OCI-LY3 (cell line): ENCODE measurements around the gene GALNT2.

Experiments
- EZH2phosphoT487 ChIP-seq: fragments of 200-600 bp; shearing (Covaris generic); IDR thresholded peaks from 2 replicates; pipeline ENCODE4 v1.6.1; 2018; ENCODE audit warnings: antibody characterized with exemption, mixed run types, low read depth
- TF ChIP-seq, protein P1 (sequence below): fragments of 200-600, 300-600 bp; sonication (generic); IDR thresholded peaks from 2 replicates; pipeline ENCODE4 v1.5.1; 2014; ENCODE audit warnings: antibody characterized with exemption, low read length, low read depth

- TF ChIP-seq, protein P1, sequence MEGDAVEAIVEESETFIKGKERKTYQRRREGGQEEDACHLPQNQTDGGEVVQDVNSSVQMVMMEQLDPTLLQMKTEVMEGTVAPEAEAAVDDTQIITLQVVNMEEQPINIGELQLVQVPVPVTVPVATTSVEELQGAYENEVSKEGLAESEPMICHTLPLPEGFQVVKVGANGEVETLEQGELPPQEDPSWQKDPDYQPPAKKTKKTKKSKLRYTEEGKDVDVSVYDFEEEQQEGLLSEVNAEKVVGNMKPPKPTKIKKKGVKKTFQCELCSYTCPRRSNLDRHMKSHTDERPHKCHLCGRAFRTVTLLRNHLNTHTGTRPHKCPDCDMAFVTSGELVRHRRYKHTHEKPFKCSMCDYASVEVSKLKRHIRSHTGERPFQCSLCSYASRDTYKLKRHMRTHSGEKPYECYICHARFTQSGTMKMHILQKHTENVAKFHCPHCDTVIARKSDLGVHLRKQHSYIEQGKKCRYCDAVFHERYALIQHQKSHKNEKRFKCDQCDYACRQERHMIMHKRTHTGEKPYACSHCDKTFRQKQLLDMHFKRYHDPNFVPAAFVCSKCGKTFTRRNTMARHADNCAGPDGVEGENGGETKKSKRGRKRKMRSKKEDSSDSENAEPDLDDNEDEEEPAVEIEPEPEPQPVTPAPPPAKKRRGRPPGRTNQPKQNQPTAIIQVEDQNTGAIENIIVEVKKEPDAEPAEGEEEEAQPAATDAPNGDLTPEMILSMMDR, result no peak
- TF ChIP-seq EZH2phosphoT487, result no peak
Measured at GRCh38 chr1:230322967-230323547, 256.0 kb downstream of the GALNT2 start.
